Nephron progenitor cell (in vitro differentiated cells): Measurements from ENCODE around the gene ATG7.
"Not testable (repeated sequence)": the region's sequence is repeated elsewhere in the genome, so short reads cannot be mapped to it uniquely, and the experiment has no call there.

ENCODE experiments used
- DNase-seq: peaks from one replicate; pipeline ENCODE4 v3.0.0; 2021
- H3K27ac Mint-ChIP-seq: 2 replicates; pipeline ENCODE4 v1.8.0; 2021; ENCODE audit warnings: mild to moderate bottlenecking, moderate library complexity, mixed read lengths
- H3K27me3 Mint-ChIP-seq: 2 replicates; pipeline ENCODE4 v1.8.0; 2021; ENCODE audit warnings: mild to moderate bottlenecking, low read depth, mixed read lengths; ENCODE audit not compliant: poor library complexity
- H3K36me3 Mint-ChIP-seq: 2 replicates; pipeline ENCODE4 v1.8.0; 2021; ENCODE audit warnings: low read depth, mixed read lengths
- H3K4me1 Mint-ChIP-seq: 2 replicates; pipeline ENCODE4 v1.8.0; 2021; ENCODE audit warnings: mixed read lengths
- H3K4me3 Mint-ChIP-seq: 2 replicates; pipeline ENCODE4 v1.8.0; 2021; ENCODE audit warnings: mild to moderate bottlenecking, moderate library complexity, mixed read lengths
- H3K9me3 Mint-ChIP-seq: 2 replicates; pipeline ENCODE4 v1.8.0; 2021; ENCODE audit warnings: mild to moderate bottlenecking, moderate library complexity, mixed read lengths
- CTCF ChIP-seq: fragments of 200-600 bp; sonication (generic); IDR thresholded peaks from 2 replicates; pipeline ENCODE4 v1.5.0; 2021; ENCODE audit warnings: antibody characterized with exemption

ATG7 gene

GRCh38 chr3:11339541-11339940, 67.3 kb downstream of the ATG7 start:
- no peak for TF ChIP-seq CTCF
- Mint-ChIP-seq H3K27ac (peak overlapping the region; percentile 51), H3K36me3 (peaks cover 26% of the 10 kb centered on the region), H3K4me1 (no peaks in the 10 kb centered on the region), H3K9me3 (no peaks in the 10 kb centered on the region), H3K27me3 (no peaks in the 10 kb centered on the region), H3K4me3 (no peak overlapping the region)
- no peak for DNase-seq

- Mint-ChIP-seq H3K27ac (no peak overlapping the region), H3K27me3 (no peaks in the 10 kb centered on the region), H3K36me3 (peaks cover 92% of the 10 kb centered on the region), H3K9me3 (peaks cover 7% of the 10 kb centered on the region), H3K4me3 (no peak overlapping the region), H3K4me1 (no peaks in the 10 kb centered on the region)
- DNase-seq, result no peak
- TF ChIP-seq CTCF, result no peak
Measured at GRCh38 chr3:11346416-11346815, 74.2 kb downstream of the ATG7 start.

GRCh38 chr3:11348877-11349276, 76.7 kb downstream of the ATG7 start:
- H3K4me3 Mint-ChIP-seq, DNase-seq, H3K27ac Mint-ChIP-seq, H3K4me1 Mint-ChIP-seq, H3K27me3 Mint-ChIP-seq: not testable (repeated sequence)
- Mint-ChIP-seq H3K36me3 (peaks cover 95% of the 10 kb centered on the region), H3K9me3 (peaks cover 17% of the 10 kb centered on the region)

GRCh38 chr3:11349446-11349845, 77.2 kb downstream of the ATG7 start:
- TF ChIP-seq CTCF, result no peak
- Mint-ChIP-seq H3K36me3 (peaks cover 93% of the 10 kb centered on the region), H3K27me3 (no peaks in the 10 kb centered on the region), H3K4me1 (no peaks in the 10 kb centered on the region), H3K4me3 (no peak overlapping the region), H3K9me3 (peaks cover 18% of the 10 kb centered on the region), H3K27ac (no peak overlapping the region)
- no peak for DNase-seq

GRCh38 chr3:11350374-11350773, 78.2 kb downstream of the ATG7 start:
- Mint-ChIP-seq H3K27me3 (no peaks in the 10 kb centered on the region), H3K27ac (no peak overlapping the region), H3K9me3 (peaks cover 18% of the 10 kb centered on the region), H3K36me3 (peaks cover 86% of the 10 kb centered on the region), H3K4me3 (no peak overlapping the region), H3K4me1 (no peaks in the 10 kb centered on the region)
- DNase-seq, result no peak
- TF ChIP-seq CTCF, result no peak

- peaks cover 18% of the 10 kb centered on the region for H3K9me3 Mint-ChIP-seq
- no peak overlapping the region for H3K27ac Mint-ChIP-seq
- H3K36me3 Mint-ChIP-seq, result peaks cover 77% of the 10 kb centered on the region
- TF ChIP-seq CTCF, result no peak
- H3K27me3 Mint-ChIP-seq, result no peaks in the 10 kb centered on the region
- H3K4me1 Mint-ChIP-seq, result no peaks in the 10 kb centered on the region
- no peak overlapping the region for H3K4me3 Mint-ChIP-seq
- DNase-seq, result no peak
Measured at GRCh38 chr3:11351451-11351850, 79.3 kb downstream of the ATG7 start.
